HG03159 (cell line): ENCODE results near the gene SERPINA10.
"Not testable (repeated sequence)": the region's sequence is repeated elsewhere in the genome, so short reads cannot be mapped to it uniquely, and the experiment has no call there.

ENCODE experiments used
- ATAC-seq: cut with Tn5 transposase; IDR thresholded peaks from one replicate; pipeline ENCODE4 v1.9.1; 2021; ENCODE audit warnings: mild to moderate bottlenecking, moderate library complexity; ENCODE audit not compliant: unreplicated experiment

SERPINA10 gene

GRCh38 chr14:94288610-94289465, 4.2 kb downstream of the SERPINA10 start:
- ATAC-seq: no peak

DNA sequence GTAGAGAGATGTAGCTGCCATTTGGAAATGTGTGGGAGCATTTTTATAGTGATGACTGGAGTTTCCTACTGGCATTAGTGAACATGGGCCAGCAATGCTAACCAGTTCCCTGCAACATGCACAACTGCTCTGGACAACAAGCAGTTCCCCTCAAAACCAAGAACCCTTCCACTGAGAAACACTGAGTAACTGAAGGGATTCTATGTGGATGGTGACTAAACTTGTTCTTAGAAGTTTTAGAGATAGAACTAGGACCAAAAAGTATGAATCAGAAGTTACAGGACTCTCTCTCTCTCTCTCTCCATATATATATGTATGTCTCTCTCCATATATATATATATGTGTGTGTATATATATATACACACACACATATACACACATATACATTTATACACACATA, 7.9 kb downstream of the SERPINA10 start:
- no peak for ATAC-seq

DNA sequence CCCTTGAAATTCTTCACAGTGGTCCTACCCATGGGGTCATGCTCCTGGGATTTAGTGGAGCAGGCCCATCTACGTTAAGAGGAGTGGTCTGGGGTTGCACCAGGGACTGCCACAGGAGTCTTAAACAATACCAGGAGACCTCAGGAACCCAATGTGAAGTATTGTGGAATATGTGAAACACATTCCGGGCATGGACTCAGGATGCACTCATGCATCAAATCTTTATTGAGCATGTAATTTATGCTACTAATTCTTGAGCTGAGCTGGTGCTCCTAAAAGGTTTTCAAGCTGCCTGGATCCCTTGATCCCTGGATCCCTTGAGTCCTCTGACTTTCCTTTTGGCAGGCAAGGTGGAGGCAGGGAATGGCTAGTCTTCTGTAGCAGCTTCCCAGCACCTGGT, 8.8 kb downstream of the SERPINA10 start:
- no peak for ATAC-seq

DNA sequence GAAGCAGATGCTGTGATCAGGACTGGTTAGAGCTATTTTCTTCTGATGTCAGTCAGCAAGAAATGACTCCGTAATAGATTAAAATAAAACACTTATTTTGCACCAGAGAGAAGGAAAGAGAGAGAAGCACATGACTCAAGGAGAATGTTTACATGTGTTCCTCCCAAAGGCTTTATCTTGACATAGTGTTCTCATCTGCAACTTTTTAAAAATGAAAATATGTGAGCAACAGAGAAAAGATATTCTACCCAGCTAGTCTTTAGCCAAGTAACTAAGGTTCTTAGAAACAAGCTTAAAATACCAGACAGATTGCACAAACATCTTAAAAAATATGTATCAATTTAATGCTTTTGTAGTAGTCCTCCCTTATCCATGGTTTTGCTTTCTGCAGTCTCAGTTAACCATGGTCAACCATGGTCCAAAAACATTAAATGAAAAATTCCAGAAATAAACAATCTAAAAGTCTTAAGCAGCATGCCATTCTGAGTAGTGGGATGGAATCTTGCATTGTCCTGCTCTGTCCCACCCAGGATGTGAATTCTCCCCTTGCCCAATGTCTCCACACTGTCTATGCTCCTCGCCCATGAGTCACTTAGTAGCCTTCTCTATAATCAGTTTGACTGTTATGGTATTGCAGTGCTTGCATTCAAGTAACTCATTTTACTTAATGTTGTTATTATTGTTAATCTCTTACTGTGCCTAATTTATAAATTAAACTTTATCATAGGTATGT, 9.9 kb downstream of the SERPINA10 start:
- no peak for ATAC-seq

GRCh38 chr14:94278731-94279130, 14.3 kb downstream of the SERPINA10 start:
- ATAC-seq: no peak

- ATAC-seq: not testable (repeated sequence)
Observed at GRCh38 chr14:94276898-94277561, 16.0 kb downstream of the SERPINA10 start.

DNA sequence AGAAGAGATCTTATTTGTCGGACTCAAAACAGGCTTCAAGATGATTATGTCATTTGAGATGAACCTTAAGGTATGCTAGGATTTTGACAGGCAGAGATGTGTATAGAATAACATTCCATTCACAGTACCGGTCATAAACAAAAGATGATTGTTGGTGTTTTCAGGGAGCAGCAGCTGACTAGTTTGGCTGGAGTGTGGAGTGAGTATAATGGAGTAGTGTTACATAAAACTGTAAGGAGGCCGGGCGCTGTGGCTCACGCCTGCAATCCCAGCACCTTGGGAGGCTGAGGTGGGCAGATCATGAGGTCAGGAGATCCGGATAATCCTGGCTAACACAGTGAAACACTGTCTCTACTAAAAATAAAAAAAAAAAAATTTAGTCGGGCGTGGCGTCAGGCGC, 23.9 kb downstream of the SERPINA10 start:
- ATAC-seq: no peak

GRCh38 chr14:94268582-94268981, 24.5 kb downstream of the SERPINA10 start:
- not testable (repeated sequence) for ATAC-seq

GRCh38 chr14:94267352-94267751, 25.7 kb downstream of the SERPINA10 start:
- no peak for ATAC-seq

- not testable (repeated sequence) for ATAC-seq
Observed at GRCh38 chr14:94264195-94264594, 28.9 kb downstream of the SERPINA10 start.

GRCh38 chr14:94244182-94244581, 48.9 kb downstream of the SERPINA10 start:
- no peak for ATAC-seq

GRCh38 chr14:94239406-94239805, 53.7 kb downstream of the SERPINA10 start:
- no peak for ATAC-seq

DNA sequence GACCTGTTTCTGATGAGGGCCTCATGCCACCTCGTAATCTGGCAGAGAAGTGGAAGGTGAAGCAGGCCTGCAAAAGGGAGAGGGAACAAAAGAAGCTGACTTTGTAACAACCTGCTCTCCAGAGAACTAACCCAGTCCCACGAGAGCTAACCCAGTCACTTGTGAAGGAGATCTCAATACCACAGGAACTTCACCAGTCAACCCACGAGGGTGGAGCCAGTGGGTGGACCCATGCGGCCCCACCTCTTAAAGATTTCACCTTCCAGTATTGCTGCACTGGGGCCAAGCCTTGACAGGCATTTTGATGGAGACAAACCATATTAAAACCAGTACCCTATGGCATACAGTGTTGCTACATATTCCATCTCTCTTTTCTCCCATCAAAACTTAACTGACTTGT, 55.1 kb downstream of the SERPINA10 start:
- ATAC-seq: no peak

GRCh38 chr14:94237046-94237445, 56.0 kb downstream of the SERPINA10 start:
- ATAC-seq: no peak
